SK-N-SH (cell line): ENCODE data around the gene TMEM98. TPM values are rescaled to one million over a fixed set of nuclear protein-coding genes. Genes with fewer than 3 reads are reported as not detected.

ENCODE experiments used
- CTCF ChIA-PET: fragments of 300-600, 350-600 bp; formaldehyde crosslinking; extraction: SDS; loops from one replicate; lab custom pipeline; 2021; lab: Yijun Ruan, JAX
- POLR2A ChIA-PET: fragments of 350-600 bp; sonication (Branson Sonifier 250); formaldehyde crosslinking; extraction: SDS; loops from one replicate; lab custom pipeline; 2020; ENCODE audit warnings: antibody characterized with exemption, inconsistent platforms; lab: Yijun Ruan, JAX
- DNase-seq: peaks from one replicate; pipeline ENCODE4 v3.0.0; 2012
- H2AFZ ChIP-seq: fragments of 200-600 bp; sonication (generic); 2 replicates; pipeline ENCODE4 v1.8.1; 2016; ENCODE audit warnings: antibody characterized with exemption, mild to moderate bottlenecking, low read depth
- H3F3A ChIP-seq: fragments of 200-600 bp; sonication (generic); replicated peaks from 2 replicates; pipeline ENCODE3; 2016; ENCODE audit warnings: antibody characterized with exemption, mild to moderate bottlenecking; ENCODE audit not compliant: insufficient read depth
- H3K27ac ChIP-seq, 2 experiments: fragments of 200-500 bp in 1 of 2; fragments of 200-600 bp in 1 of 2; sonication (Bioruptor generic) in 1 of 2; sonication (generic), shearing (Covaris generic) in 1 of 2; 2 replicates each; pipeline versions ENCODE4 v1.5.1 to v1.6.1; 2014 to 2016; ENCODE audit warnings: low read depth in 2 of 2, inconsistent platforms in 1 of 2, low read length in 1 of 2, mild to moderate bottlenecking in 1 of 2, mixed read lengths in 1 of 2
- H3K27me3 ChIP-seq: fragments of 200-600 bp; sonication (generic), shearing (Covaris generic); 2 replicates; pipeline ENCODE4 v1.6.1; 2016; ENCODE audit warnings: mixed run types; ENCODE audit not compliant: insufficient read depth
- H3K36me3 ChIP-seq, 2 experiments: fragments of 200-500 bp in 1 of 2; fragments of 200-600 bp in 1 of 2; sonication (Bioruptor generic) in 1 of 2; sonication (generic) in 1 of 2; replicated peaks in 1 of 2; 2 replicates each; pipeline versions ENCODE3 to v1.5.1; 2014 to 2016; ENCODE audit warnings: low read length in 1 of 2, mild to moderate bottlenecking in 1 of 2; ENCODE audit not compliant: insufficient read depth in 2 of 2, control insufficient read depth in 1 of 2
- H3K4me1 ChIP-seq, 2 experiments: fragments of 200-500 bp in 1 of 2; fragments of 200-600 bp in 1 of 2; sonication (Bioruptor generic) in 1 of 2; sonication (generic), shearing (Covaris generic) in 1 of 2; 2 replicates each; pipeline versions ENCODE4 v1.5.1 to v1.6.1; 2014 to 2016; ENCODE audit warnings: low read depth in 1 of 2, low read length in 1 of 2, mixed run types in 1 of 2; ENCODE audit not compliant: insufficient read depth in 2 of 2, control insufficient read depth in 1 of 2
- H3K4me2 ChIP-seq: fragments of 200-600 bp; sonication (generic), shearing (Covaris generic); 2 replicates; pipeline ENCODE4 v1.6.1; 2017; ENCODE audit warnings: mixed run types
- H3K4me3 ChIP-seq, 2 experiments: fragments of 200-500 bp in 1 of 2; fragments of 200-600 bp in 1 of 2; sonication (Bioruptor generic) in 1 of 2; sonication (generic), shearing (Covaris generic) in 1 of 2; 2 replicates each; pipeline versions ENCODE4 v1.5.1 to v1.8.1; 2014 to 2016; ENCODE audit warnings: low read depth in 2 of 2, inconsistent platforms in 1 of 2, low read length in 1 of 2, mild to moderate bottlenecking in 1 of 2, mixed read lengths in 1 of 2, moderate library complexity in 1 of 2
- H3K79me2 ChIP-seq: fragments of 200-600 bp; sonication (generic); 2 replicates; pipeline ENCODE4 v1.8.1; 2017; ENCODE audit warnings: mild to moderate bottlenecking; ENCODE audit not compliant: insufficient read depth
- H3K9ac ChIP-seq: fragments of 200-600 bp; sonication (generic); 2 replicates; pipeline ENCODE4 v1.6.1; 2017; ENCODE audit warnings: mixed run types
- H3K9me2 ChIP-seq: fragments of 200-600 bp; sonication (generic); 2 replicates; pipeline ENCODE4 v1.6.1; 2017; ENCODE audit warnings: mixed run types
- H3K9me3 ChIP-seq: fragments of 200-600 bp; sonication (generic); 2 replicates; pipeline ENCODE4 v1.6.1; 2017; ENCODE audit warnings: mixed run types, mild to moderate bottlenecking, moderate library complexity
- H4K20me1 ChIP-seq: fragments of 200-600 bp; sonication (generic); 2 replicates; pipeline ENCODE4 v1.6.1; 2017; ENCODE audit warnings: mild to moderate bottlenecking, mixed run types; ENCODE audit not compliant: insufficient read depth
- CHD2 ChIP-seq: fragments of 150-350 bp; IDR thresholded peaks from 2 replicates; pipeline ENCODE4 v1.6.1; 2018; ENCODE audit warnings: low read length; ENCODE audit not compliant: partially characterized antibody
- ELF1 ChIP-seq: IDR thresholded peaks from 2 replicates; pipeline ENCODE4 v1.4.0; 2012
- EP300 ChIP-seq, 2 experiments: IDR thresholded peaks; 2 replicates each; pipeline versions ENCODE4 v1.4.0 to v1.6.1; 2012; ENCODE audit warnings: borderline replicate concordance in 1 of 2, low read depth in 1 of 2, low read length in 1 of 2
- FOSL2 ChIP-seq: IDR thresholded peaks from 2 replicates; pipeline ENCODE4 v1.4.0; 2012; ENCODE audit warnings: low read depth, mild to moderate bottlenecking, moderate library complexity, borderline replicate concordance
- FOXJ3 ChIP-seq: sonication (generic); formaldehyde crosslinking; IDR thresholded peaks from 2 replicates; pipeline ENCODE4 v1.5.1; 2020; ENCODE audit warnings: mild to moderate bottlenecking, missing genetic modification reagents
- FOXM1 ChIP-seq: IDR thresholded peaks from 2 replicates; pipeline ENCODE4 v1.4.0; 2012; ENCODE audit warnings: low read depth, mild to moderate bottlenecking
- GABPA ChIP-seq: IDR thresholded peaks from 2 replicates; pipeline ENCODE4 v1.4.0; 2012; ENCODE audit warnings: low read depth, mild to moderate bottlenecking
- IRF3 ChIP-seq: fragments of 150-350 bp; IDR thresholded peaks from 2 replicates; pipeline ENCODE4 v1.6.1; 2016; ENCODE audit warnings: mild to moderate bottlenecking, low read depth, low read length
- JUND ChIP-seq: IDR thresholded peaks from 2 replicates; pipeline ENCODE4 v1.4.0; 2012
- MAX ChIP-seq: IDR thresholded peaks from 2 replicates; pipeline ENCODE4 v1.4.0; 2012; ENCODE audit warnings: low read depth
- MEF2A ChIP-seq: IDR thresholded peaks from 2 replicates; pipeline ENCODE4 v1.4.0; 2012; ENCODE audit warnings: low read depth, borderline replicate concordance
- MXI1 ChIP-seq: IDR thresholded peaks from 2 replicates; pipeline ENCODE4 v1.6.1; 2012; ENCODE audit warnings: mild to moderate bottlenecking, low read depth, low read length, improper control_type of control experiment
- NFIC ChIP-seq: IDR thresholded peaks from 2 replicates; pipeline ENCODE4 v1.4.0; 2012; ENCODE audit warnings: borderline replicate concordance
- NRF1 ChIP-seq: IDR thresholded peaks from 2 replicates; pipeline ENCODE4 v1.6.1; 2012; ENCODE audit warnings: low read depth, mild to moderate bottlenecking, low read length
- RFX5 ChIP-seq: IDR thresholded peaks from 2 replicates; pipeline ENCODE4 v1.6.1; 2012; ENCODE audit warnings: mild to moderate bottlenecking, improper control_type of control experiment, low read length
- RXRA ChIP-seq: IDR thresholded peaks from 2 replicates; pipeline ENCODE4 v1.4.0; 2012; ENCODE audit warnings: low read depth, mild to moderate bottlenecking, borderline replicate concordance
- SMC3 ChIP-seq: IDR thresholded peaks from 2 replicates; pipeline ENCODE4 v1.6.1; 2012; ENCODE audit warnings: low read depth, low read length, improper control_type of control experiment
- TCF12 ChIP-seq: IDR thresholded peaks from 2 replicates; pipeline ENCODE4 v1.4.0; 2012
- YY1 ChIP-seq: IDR thresholded peaks from 2 replicates; pipeline ENCODE4 v1.4.0; 2012; ENCODE audit warnings: low read depth, mild to moderate bottlenecking
- WGBS: methylation state at CpG from one replicate; pipeline ENCODE4 v1.1.6; 2017; ENCODE audit warnings: low lambda C conversion rate; 5-methylcytosine and 5-hydroxymethylcytosine counted together
- polyA plus RNA-seq, 3 experiments: library from polyadenylated mRNA; depleted of rRNA; stranded (reverse); fragments of >200 nt; gene quantifications; 2 replicates each; pipeline ENCODE4 v1.2.3, GENCODE V29; 2012
- TF ChIP-seq, protein P1 (sequence below): IDR thresholded peaks from 2 replicates; pipeline ENCODE4 v1.4.0; 2012; ENCODE audit warnings: low read depth, borderline replicate concordance
- TF ChIP-seq, protein P2 (sequence below): IDR thresholded peaks from 2 replicates; pipeline ENCODE4; 2012

Gene TMEM98
- polyA plus RNA-seq, 1 of the 3 experiments (the other 2 are of a cell fraction), result 196 TPM

DNA sequence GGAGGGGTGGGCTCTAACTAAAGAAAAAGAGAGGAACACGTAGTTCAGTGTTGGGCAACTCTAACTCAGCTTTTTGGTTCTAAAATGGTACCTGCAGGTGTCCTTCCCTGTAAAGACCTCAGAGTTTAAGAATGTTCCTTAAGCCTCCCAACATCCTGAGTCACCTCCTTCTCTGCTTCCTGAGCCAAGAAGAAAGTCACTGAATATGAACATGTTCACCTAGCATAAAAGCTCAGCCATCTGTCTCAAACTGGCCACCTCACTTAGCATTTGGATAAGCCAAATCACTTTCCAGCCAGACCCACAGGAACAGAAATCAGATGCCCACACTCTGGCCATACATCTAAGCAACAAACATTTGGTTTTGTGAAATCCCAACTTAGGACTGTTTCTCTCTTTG is 3.7 kb downstream of the TMEM98 start:
- no peaks in the 10 kb centered on the region for H3K9me2 ChIP-seq
- H4K20me1 ChIP-seq, result no peaks in the 10 kb centered on the region
- no peak overlapping the region for H2AFZ ChIP-seq
- H3K27me3 ChIP-seq, result no peaks in the 10 kb centered on the region
- DNase-seq, result no peak
- peaks cover 6% of the 10 kb centered on the region for H3F3A ChIP-seq
- H3K36me3 ChIP-seq, result peaks cover 13 to 40% of the 10 kb centered on the region in 2 experiments
- no peaks in the 10 kb centered on the region for H3K9me3 ChIP-seq
- ChIA-PET POLR2A (no interaction called here), CTCF (interaction anchor here (0.7 to 1.4 kb wide), 2 partner anchors 54 to 148 kb away, joined by 3 to 5 read pairs; no protein-coding TSS in a partner anchor)
- H3K27ac ChIP-seq, result no peak overlapping the region
- 94% methylated on average over 1 of the region's 1 CpG for WGBS
- no peak for TF ChIP-seq JUND
- TF ChIP-seq CHD2, result no peak
- no peak for TF ChIP-seq FOXM1
- no peak for TF ChIP-seq RFX5
- TF ChIP-seq NFIC, result no peak
- TF ChIP-seq MEF2A, result no peak
- no peak for TF ChIP-seq SMC3
- no peak overlapping the region for H3K4me2 ChIP-seq
- H3K79me2 ChIP-seq, result peaks cover 10% of the 10 kb centered on the region; the same call in 1 of the 2 replicates
- H3K9ac ChIP-seq, result no peak overlapping the region
- H3K4me1 ChIP-seq, result peaks cover 7 to 12% of the 10 kb centered on the region in 2 experiments; a peak in 2 of 4 replicates
- no peak overlapping the region for H3K4me3 ChIP-seq

GRCh38 chr17:32933881-32934280 is 5.9 kb downstream of the TMEM98 start:
- Histone ChIP-seq H3K27ac (no peak overlapping the region), H3K27me3 (no peaks in the 10 kb centered on the region), H3K36me3 (peaks cover 26 to 53% of the 10 kb centered on the region in 2 experiments), H3K4me3 (no peak overlapping the region), H3K4me2 (no peak overlapping the region), H3K9me2 (no peaks in the 10 kb centered on the region), H3K9ac (no peak overlapping the region), H3K9me3 (no peaks in the 10 kb centered on the region), H3K4me1 (peaks cover 2 to 4% of the 10 kb centered on the region in 2 experiments; a peak in 2 of 4 replicates), H3F3A (peaks cover 4% of the 10 kb centered on the region), H4K20me1 (no peaks in the 10 kb centered on the region), H3K79me2 (peaks cover 4% of the 10 kb centered on the region; the same call in 1 of the 2 replicates), H2AFZ (no peak overlapping the region)
- TF ChIP-seq RXRA (no peak), NRF1 (no peak), MAX (no peak), IRF3 (no peak), ELF1 (no peak), MEF2A (no peak), EP300 (IDR thresholded peaks at IDR 0.05; ENCODE audit: borderline replicate concordance in 1 of 2, low read depth in 1 of 2, low read length in 1 of 2) (no peak), FOXJ3 (CRISPR knock-in tag) (no peak), YY1 (no peak), JUND (no peak), CHD2 (no peak), MXI1 (no peak), TCF12 (no peak), FOSL2 (no peak), GABPA (no peak), RFX5 (no peak)
- TF ChIP-seq, protein P1, sequence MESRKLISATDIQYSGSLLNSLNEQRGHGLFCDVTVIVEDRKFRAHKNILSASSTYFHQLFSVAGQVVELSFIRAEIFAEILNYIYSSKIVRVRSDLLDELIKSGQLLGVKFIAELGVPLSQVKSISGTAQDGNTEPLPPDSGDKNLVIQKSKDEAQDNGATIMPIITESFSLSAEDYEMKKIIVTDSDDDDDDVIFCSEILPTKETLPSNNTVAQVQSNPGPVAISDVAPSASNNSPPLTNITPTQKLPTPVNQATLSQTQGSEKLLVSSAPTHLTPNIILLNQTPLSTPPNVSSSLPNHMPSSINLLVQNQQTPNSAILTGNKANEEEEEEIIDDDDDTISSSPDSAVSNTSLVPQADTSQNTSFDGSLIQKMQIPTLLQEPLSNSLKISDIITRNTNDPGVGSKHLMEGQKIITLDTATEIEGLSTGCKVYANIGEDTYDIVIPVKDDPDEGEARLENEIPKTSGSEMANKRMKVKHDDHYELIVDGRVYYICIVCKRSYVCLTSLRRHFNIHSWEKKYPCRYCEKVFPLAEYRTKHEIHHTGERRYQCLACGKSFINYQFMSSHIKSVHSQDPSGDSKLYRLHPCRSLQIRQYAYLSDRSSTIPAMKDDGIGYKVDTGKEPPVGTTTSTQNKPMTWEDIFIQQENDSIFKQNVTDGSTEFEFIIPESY, result no peak
- TF ChIP-seq, protein P2, sequence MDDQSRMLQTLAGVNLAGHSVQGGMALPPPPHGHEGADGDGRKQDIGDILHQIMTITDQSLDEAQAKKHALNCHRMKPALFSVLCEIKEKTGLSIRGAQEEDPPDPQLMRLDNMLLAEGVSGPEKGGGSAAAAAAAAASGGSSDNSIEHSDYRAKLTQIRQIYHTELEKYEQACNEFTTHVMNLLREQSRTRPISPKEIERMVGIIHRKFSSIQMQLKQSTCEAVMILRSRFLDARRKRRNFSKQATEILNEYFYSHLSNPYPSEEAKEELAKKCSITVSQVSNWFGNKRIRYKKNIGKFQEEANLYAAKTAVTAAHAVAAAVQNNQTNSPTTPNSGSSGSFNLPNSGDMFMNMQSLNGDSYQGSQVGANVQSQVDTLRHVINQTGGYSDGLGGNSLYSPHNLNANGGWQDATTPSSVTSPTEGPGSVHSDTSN, result no peak
- POLR2A ChIA-PET, result no interaction called here
- WGBS, result 75% methylated on average over 2 of the region's 2 CpGs
- CTCF ChIA-PET, result interaction anchor here (0.9 to 1.1 kb wide), 2 partner anchors 58 to 64 kb away, joined by 3 read pairs; no protein-coding TSS in a partner anchor
- no peak for DNase-seq
